Gastrocnemius medialis (tissue), 4 donors: ENCODE results near the gene CALM1.

Source experiments
- CTCF ChIP-seq, 5 experiments: fragments of 450-650 bp in 3 of 5; fragments of 200-600 bp in 2 of 5; sonication (generic) in 2 of 5; IDR thresholded peaks in 4 of 5; conservative IDR thresholded peaks in 1 of 5; 1 replicate in 4 of 5; 2 replicates in 1 of 5; pipeline ENCODE4 v1.5.1; 2016 to 2019; ENCODE audit warnings: antibody characterized with exemption in 5 of 5, mild to moderate bottlenecking in 3 of 5, moderate library complexity in 3 of 5
- POLR2A ChIP-seq, 2 donors: fragments of 450-650 bp; IDR thresholded peaks; one replicate each; pipeline ENCODE4 v1.6.1; 2017; ENCODE audit warnings: antibody characterized with exemption in 2 of 2, mild to moderate bottlenecking in 2 of 2, moderate library complexity in 2 of 2

DNA sequence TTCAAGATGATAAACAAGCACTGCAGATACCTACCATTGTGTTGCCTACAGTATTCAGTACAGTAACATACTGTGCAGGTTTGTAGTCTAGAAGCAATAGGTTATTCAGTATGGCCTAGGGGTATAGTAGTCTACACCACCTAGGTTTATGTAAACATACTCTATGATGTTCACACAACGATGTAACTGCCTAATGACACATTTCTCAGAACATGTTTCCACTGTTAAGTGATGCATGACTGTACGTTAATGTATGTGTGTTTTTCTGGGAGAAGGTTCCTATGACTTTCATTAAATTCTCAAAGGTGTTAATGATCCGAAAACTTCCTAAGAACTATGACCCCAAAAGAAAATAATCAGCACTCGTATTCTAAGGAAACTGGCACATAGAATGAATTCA is 20.9 kb upstream of the CALM1 start:
- TF ChIP-seq CTCF (IDR thresholded peaks at IDR 0.05 in 4 of 5, conservative IDR thresholded peaks at IDR 0.05 in 1 of 5): no peak
- no peak for TF ChIP-seq POLR2A (IDR thresholded peaks at IDR 0.05)
